Progenitor cell of endocrine pancreas (in vitro differentiated cells): Measurements from ENCODE around the gene THAP10. TPM values are rescaled to one million over a fixed set of nuclear protein-coding genes. Genes with fewer than 3 reads are reported as not detected.
"Not testable (repeated sequence)": the region's sequence is repeated elsewhere in the genome, so short reads cannot be mapped to it uniquely, and the experiment has no call there.

Experiments
- DNase-seq: peaks from one replicate; pipeline ENCODE4 v3.0.0; 2021; ENCODE audit warnings: low spot score; ENCODE audit not compliant: unreplicated experiment
- H3K27ac Mint-ChIP-seq: 2 replicates; pipeline ENCODE4 v1.8.0; 2021; ENCODE audit warnings: mild to moderate bottlenecking, moderate library complexity, mixed read lengths
- H3K27me3 Mint-ChIP-seq: 2 replicates; pipeline ENCODE4 v1.8.0; 2021; ENCODE audit warnings: mixed read lengths
- H3K36me3 Mint-ChIP-seq: 2 replicates; pipeline ENCODE4 v1.8.0; 2022; ENCODE audit warnings: mixed read lengths; ENCODE audit not compliant: insufficient read depth
- H3K4me1 Mint-ChIP-seq: 2 replicates; pipeline ENCODE4 v1.8.0; 2021; ENCODE audit warnings: low read depth, mixed read lengths
- H3K4me3 Mint-ChIP-seq: 2 replicates; pipeline ENCODE4 v1.8.0; 2021; ENCODE audit warnings: low read depth, mild to moderate bottlenecking, moderate library complexity, mixed read lengths
- H3K9me3 Mint-ChIP-seq: 2 replicates; pipeline ENCODE4 v1.8.0; 2021; ENCODE audit warnings: low read depth, mixed read lengths
- CTCF ChIP-seq: fragments of 200-600 bp; sonication (generic); IDR thresholded peaks from one replicate; pipeline ENCODE4 v1.5.0; 2021; ENCODE audit warnings: antibody characterized with exemption, mild to moderate bottlenecking; ENCODE audit not compliant: unreplicated experiment
- total RNA-seq: library from RNA; stranded (reverse); gene quantifications from 2 replicates; pipeline ENCODE4 v1.2.1, GENCODE V29; 2021

Gene THAP10
- total RNA-seq, 1 donor from 2014 or later = 4.5 TPM

GRCh38 chr15:70931821-70932220 lies 39.6 kb upstream of the THAP10 start:
- H3K36me3 Mint-ChIP-seq = peaks cover 7% of the 10 kb centered on the region
- H3K9me3 Mint-ChIP-seq = peaks cover 3% of the 10 kb centered on the region
- no peak overlapping the region for H3K27ac Mint-ChIP-seq
- H3K27me3 Mint-ChIP-seq = no peaks in the 10 kb centered on the region
- no peak for TF ChIP-seq CTCF
- peaks cover 1% of the 10 kb centered on the region for H3K4me1 Mint-ChIP-seq
- DNase-seq = no peak
- H3K4me3 Mint-ChIP-seq = no peak overlapping the region

GRCh38 chr15:70926914-70927313 lies 34.7 kb upstream of the THAP10 start:
- not testable (repeated sequence) for H3K9me3 Mint-ChIP-seq, H3K27me3 Mint-ChIP-seq, DNase-seq, H3K36me3 Mint-ChIP-seq, H3K27ac Mint-ChIP-seq, H3K4me1 Mint-ChIP-seq, H3K4me3 Mint-ChIP-seq

GRCh38 chr15:70923311-70924080 lies 31.3 kb upstream of the THAP10 start:
- Mint-ChIP-seq H3K27ac (no peak overlapping the region), H3K4me1 (no peaks in the 10 kb centered on the region), H3K36me3 (peaks cover 5% of the 10 kb centered on the region), H3K9me3 (peaks cover 3% of the 10 kb centered on the region), H3K27me3 (no peaks in the 10 kb centered on the region), H3K4me3 (no peak overlapping the region)
- no peak for TF ChIP-seq CTCF
- no peak for DNase-seq

- TF ChIP-seq CTCF = no peak
- no peak for DNase-seq
- H3K27ac Mint-ChIP-seq = no peak overlapping the region
- no peaks in the 10 kb centered on the region for H3K27me3 Mint-ChIP-seq
- no peak overlapping the region for H3K4me3 Mint-ChIP-seq
- H3K9me3 Mint-ChIP-seq = no peaks in the 10 kb centered on the region
- H3K36me3 Mint-ChIP-seq = peaks cover 2% of the 10 kb centered on the region
- no peaks in the 10 kb centered on the region for H3K4me1 Mint-ChIP-seq
Measured at GRCh38 chr15:70922119-70922518, 29.9 kb upstream of the THAP10 start.

GRCh38 chr15:70920981-70921696 lies 28.9 kb upstream of the THAP10 start:
- no peak overlapping the region for H3K27ac Mint-ChIP-seq
- H3K4me1 Mint-ChIP-seq = no peaks in the 10 kb centered on the region
- no peak for DNase-seq
- no peak for TF ChIP-seq CTCF
- H3K4me3 Mint-ChIP-seq = no peak overlapping the region
- H3K36me3 Mint-ChIP-seq = peaks cover 2% of the 10 kb centered on the region
- no peaks in the 10 kb centered on the region for H3K9me3 Mint-ChIP-seq
- no peaks in the 10 kb centered on the region for H3K27me3 Mint-ChIP-seq

- H3K27me3 Mint-ChIP-seq = no peaks in the 10 kb centered on the region
- no peaks in the 10 kb centered on the region for H3K9me3 Mint-ChIP-seq
- no peak for TF ChIP-seq CTCF
- no peak for DNase-seq
- H3K4me1 Mint-ChIP-seq = no peaks in the 10 kb centered on the region
- no peak overlapping the region for H3K27ac Mint-ChIP-seq
- no peak overlapping the region for H3K4me3 Mint-ChIP-seq
- H3K36me3 Mint-ChIP-seq = peaks cover 6% of the 10 kb centered on the region
Measured at GRCh38 chr15:70917955-70918354, 25.7 kb upstream of the THAP10 start.
